HepG2 (cell line): Measurements from ENCODE around the gene OLFM4.

Experiments
- EZH2 ChIP-seq: conservative IDR thresholded peaks from 2 replicates; pipeline ENCODE4 v1.6.1; 2012; ENCODE audit warnings: mild to moderate bottlenecking, low read depth, low read length, moderate library complexity
- FOXA3 ChIP-seq: IDR thresholded peaks from 2 replicates; pipeline ENCODE4 v1.6.1; 2016; ENCODE audit warnings: missing genetic modification reagents, missing compliant biosample characterization
- HDAC6 ChIP-seq: fragments of 200-600 bp; sonication (generic); IDR thresholded peaks from 2 replicates; pipeline ENCODE4 v1.7.0; 2017; ENCODE audit warnings: mild to moderate bottlenecking, antibody characterized with exemption, low read length, low read depth
- MEF2D ChIP-seq: sonication (generic); formaldehyde crosslinking; IDR thresholded peaks from 2 replicates; pipeline ENCODE4 v1.5.1; 2020; ENCODE audit warnings: mild to moderate bottlenecking, missing genetic modification reagents
- RORA ChIP-seq: sonication (generic); formaldehyde crosslinking; IDR thresholded peaks from 2 replicates; pipeline ENCODE4 v1.5.0; 2020; ENCODE audit warnings: mild to moderate bottlenecking, missing genetic modification reagents, moderate library complexity
- TAF1 ChIP-seq: sonication (generic); formaldehyde crosslinking; IDR thresholded peaks from 2 replicates; pipeline ENCODE4 v1.4.0; 2020; ENCODE audit warnings: missing genetic modification reagents
- ZEB1 ChIP-seq: IDR thresholded peaks from 2 replicates; pipeline ENCODE4 v1.6.1; 2012; ENCODE audit warnings: mild to moderate bottlenecking, low read depth, inconsistent platforms; ENCODE audit not compliant: insufficient replicate concordance
- ZNF121 ChIP-seq: sonication (generic); formaldehyde crosslinking; IDR thresholded peaks from 2 replicates; pipeline ENCODE4 v1.5.0; 2020; ENCODE audit warnings: mild to moderate bottlenecking, missing genetic modification reagents
- ZNF263 ChIP-seq: sonication (generic); formaldehyde crosslinking; IDR thresholded peaks from 2 replicates; pipeline ENCODE4 v1.4.0; 2020; ENCODE audit warnings: missing genetic modification reagents
- ZSCAN29 ChIP-seq: sonication (generic); formaldehyde crosslinking; conservative IDR thresholded peaks from 2 replicates; pipeline ENCODE4 v1.4.0; 2020; ENCODE audit warnings: mild to moderate bottlenecking, missing genetic modification reagents
- TF ChIP-seq, protein P1 (sequence below): sonication (generic); formaldehyde crosslinking; IDR thresholded peaks from 2 replicates; pipeline ENCODE4 v1.5.0; 2020; ENCODE audit warnings: mild to moderate bottlenecking, low read depth, missing genetic modification reagents, borderline replicate concordance
- TF ChIP-seq, protein P2 (sequence below): sonication (generic); formaldehyde crosslinking; conservative IDR thresholded peaks from 2 replicates; pipeline ENCODE4 v1.8.1; 2023; ENCODE audit warnings: missing genetic modification reagents
- TF ChIP-seq, protein P3 (sequence below), 2 experiments: IDR thresholded peaks; 2 replicates each; pipeline ENCODE4 v1.6.1; 2011 to 2012; ENCODE audit warnings: low read length in 2 of 2, borderline replicate concordance in 1 of 2, low read depth in 1 of 2, mild to moderate bottlenecking in 1 of 2, moderate library complexity in 1 of 2

DNA sequence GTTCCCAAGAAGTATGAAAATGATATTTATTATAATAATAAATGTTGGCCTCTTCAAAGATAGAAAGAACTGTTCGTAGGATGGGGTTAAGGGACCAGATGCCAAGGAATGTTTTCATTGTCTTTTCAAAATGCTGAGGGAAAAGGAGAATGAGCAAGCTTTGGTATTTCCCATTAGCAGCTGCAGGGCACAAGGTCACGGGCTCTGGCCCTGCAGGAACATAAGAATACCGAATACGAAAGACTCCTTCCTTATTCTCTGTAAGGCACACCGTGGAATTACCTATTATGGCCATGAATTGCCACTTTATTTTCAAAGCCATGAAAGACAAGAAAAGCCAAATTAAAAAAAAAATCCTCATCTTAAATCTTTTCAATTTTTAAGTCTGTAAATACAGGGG, 49.6 kb upstream of the OLFM4 start:
- TF ChIP-seq, protein P1, sequence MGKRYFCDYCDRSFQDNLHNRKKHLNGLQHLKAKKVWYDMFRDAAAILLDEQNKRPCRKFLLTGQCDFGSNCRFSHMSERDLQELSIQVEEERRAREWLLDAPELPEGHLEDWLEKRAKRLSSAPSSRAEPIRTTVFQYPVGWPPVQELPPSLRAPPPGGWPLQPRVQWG (CRISPR knock-in tag), result no peak
- TF ChIP-seq, protein P2, sequence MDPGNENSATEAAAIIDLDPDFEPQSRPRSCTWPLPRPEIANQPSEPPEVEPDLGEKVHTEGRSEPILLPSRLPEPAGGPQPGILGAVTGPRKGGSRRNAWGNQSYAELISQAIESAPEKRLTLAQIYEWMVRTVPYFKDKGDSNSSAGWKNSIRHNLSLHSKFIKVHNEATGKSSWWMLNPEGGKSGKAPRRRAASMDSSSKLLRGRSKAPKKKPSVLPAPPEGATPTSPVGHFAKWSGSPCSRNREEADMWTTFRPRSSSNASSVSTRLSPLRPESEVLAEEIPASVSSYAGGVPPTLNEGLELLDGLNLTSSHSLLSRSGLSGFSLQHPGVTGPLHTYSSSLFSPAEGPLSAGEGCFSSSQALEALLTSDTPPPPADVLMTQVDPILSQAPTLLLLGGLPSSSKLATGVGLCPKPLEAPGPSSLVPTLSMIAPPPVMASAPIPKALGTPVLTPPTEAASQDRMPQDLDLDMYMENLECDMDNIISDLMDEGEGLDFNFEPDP (CRISPR knock-in tag), result no peak
- no peak for TF ChIP-seq MEF2D (CRISPR knock-in tag)
- TF ChIP-seq RORA, result no peak
- TF ChIP-seq, protein P3, sequence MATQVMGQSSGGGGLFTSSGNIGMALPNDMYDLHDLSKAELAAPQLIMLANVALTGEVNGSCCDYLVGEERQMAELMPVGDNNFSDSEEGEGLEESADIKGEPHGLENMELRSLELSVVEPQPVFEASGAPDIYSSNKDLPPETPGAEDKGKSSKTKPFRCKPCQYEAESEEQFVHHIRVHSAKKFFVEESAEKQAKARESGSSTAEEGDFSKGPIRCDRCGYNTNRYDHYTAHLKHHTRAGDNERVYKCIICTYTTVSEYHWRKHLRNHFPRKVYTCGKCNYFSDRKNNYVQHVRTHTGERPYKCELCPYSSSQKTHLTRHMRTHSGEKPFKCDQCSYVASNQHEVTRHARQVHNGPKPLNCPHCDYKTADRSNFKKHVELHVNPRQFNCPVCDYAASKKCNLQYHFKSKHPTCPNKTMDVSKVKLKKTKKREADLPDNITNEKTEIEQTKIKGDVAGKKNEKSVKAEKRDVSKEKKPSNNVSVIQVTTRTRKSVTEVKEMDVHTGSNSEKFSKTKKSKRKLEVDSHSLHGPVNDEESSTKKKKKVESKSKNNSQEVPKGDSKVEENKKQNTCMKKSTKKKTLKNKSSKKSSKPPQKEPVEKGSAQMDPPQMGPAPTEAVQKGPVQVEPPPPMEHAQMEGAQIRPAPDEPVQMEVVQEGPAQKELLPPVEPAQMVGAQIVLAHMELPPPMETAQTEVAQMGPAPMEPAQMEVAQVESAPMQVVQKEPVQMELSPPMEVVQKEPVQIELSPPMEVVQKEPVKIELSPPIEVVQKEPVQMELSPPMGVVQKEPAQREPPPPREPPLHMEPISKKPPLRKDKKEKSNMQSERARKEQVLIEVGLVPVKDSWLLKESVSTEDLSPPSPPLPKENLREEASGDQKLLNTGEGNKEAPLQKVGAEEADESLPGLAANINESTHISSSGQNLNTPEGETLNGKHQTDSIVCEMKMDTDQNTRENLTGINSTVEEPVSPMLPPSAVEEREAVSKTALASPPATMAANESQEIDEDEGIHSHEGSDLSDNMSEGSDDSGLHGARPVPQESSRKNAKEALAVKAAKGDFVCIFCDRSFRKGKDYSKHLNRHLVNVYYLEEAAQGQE (IDR thresholded peaks at IDR 0.05; ENCODE audit: borderline replicate concordance in 1 of 2, low read depth in 1 of 2, low read length in 2 of 2), result no peak
- TF ChIP-seq ZNF263 (CRISPR knock-in tag), result no peak
- no peak for TF ChIP-seq ZEB1
- no peak for TF ChIP-seq HDAC6
- no peak for TF ChIP-seq EZH2
- TF ChIP-seq ZNF121 (CRISPR knock-in tag), result no peak
- TF ChIP-seq FOXA3 (CRISPR knock-in tag), result no peak
- no peak for TF ChIP-seq ZSCAN29 (CRISPR knock-in tag)
- TF ChIP-seq TAF1 (CRISPR knock-in tag), result no peak
